Frontal cortex (tissue), 4 donors: ENCODE measurements around the gene SPON1. TPM values are rescaled to one million over a fixed set of nuclear protein-coding genes. Genes with fewer than 3 reads are reported as not detected.
"Not testable (repeated sequence)": the region's sequence is repeated elsewhere in the genome, so short reads cannot be mapped to it uniquely, and the experiment has no call there.

Experiments used
- DNase-seq, 2 donors: peaks; one replicate each; pipeline ENCODE4 v3.0.0; 2012; ENCODE audit warnings: low spot score in 2 of 2
- FAIRE-seq: peaks from 2 replicates; lab custom pipeline; 2012; peaks lifted over from hg19 to GRCh38; lab: Jason Lieb, UNC
- total RNA-seq: library from RNA; depleted of rRNA; stranded (reverse); fragments of >200 nt; gene quantifications from one replicate; pipeline ENCODE4 v1.2.3, GENCODE V29; 2014
- donor health status: control.
- donor health status: control.
- donor health status: control.

SPON1 gene
- total RNA-seq, 1 donor from 2014 or later = 33.4 TPM

DNA sequence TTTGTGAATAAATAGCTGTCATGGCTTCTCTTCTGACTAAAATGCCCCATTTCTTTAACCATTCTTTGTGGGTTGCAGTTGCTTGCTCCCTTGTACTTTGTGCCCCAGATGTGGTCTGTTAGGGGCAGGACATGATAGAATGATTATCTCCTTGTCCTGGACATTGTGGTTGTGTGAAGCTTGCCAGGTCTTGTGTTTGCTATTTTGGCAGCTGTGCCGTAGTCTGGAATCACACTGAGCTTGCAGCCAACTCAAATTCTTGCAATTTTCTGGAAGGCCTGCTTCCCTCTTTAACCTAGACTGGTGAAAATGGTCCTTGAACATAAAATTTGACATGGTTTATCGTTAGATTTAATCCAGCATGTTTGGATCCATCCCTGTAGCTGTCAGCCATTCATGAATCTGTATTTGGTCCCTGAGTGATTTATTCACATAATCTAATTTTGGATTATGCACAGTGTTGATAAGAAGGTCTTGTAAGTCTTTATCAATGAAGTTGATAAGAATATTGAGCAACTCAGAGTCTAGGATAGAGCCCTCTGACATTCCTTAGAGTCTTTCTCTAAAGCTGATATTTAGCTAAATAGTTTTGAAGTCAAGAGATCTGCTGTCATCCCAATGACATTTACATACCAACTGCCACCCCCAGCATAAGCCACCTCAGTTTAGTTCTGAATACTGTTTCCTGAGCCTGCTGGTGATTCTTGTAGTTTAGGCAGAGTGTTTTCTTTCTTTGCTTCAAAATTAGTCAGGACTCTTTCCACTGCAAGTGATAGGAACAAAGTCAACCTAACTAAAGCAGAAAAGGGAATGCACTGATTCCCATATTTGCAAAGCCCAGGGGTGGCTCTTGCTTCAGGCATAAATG lies 9.8 kb downstream of the SPON1 start:
- DNase-seq = no peak
- FAIRE-seq = no peak

DNA sequence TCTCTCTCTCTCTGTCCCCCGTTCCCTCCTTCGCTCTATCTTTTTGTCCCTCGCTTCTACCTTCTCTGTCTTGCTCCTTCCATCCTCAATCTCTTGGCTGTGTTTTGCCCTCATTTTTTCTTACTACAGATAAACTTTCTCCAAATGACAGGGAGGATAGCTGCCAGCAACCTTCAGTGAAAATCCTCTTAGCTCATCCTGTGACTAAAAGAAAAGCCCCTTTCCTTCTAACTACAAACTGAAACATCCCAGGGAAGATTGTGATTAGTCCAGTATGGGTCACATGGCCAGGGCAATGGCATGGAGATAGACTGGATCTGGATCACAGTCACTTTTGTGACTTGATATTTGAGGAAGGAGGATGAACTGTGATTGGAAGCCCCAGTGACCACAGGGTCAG lies 10.4 kb downstream of the SPON1 start:
- FAIRE-seq = no peak

DNA sequence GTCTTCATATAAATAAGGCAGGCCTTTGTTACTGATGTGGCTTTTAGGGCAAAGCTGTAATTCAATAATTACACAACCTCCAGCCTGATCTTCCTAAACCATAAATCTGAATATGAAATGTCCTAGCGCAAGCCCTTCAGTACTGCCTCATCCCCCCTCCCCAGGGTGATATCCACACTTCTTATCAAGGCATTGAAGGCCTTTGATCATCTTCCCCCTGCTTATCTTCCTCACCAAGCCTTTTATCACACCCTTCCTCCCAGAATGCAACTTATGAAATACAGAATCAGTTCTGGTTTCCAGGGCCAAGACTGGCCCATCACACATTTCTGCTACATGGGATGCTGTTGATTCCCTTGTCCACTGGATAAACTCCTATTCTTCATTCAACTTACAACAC lies 12.1 kb downstream of the SPON1 start:
- DNase-seq (no peak), FAIRE-seq (no peak)

More for the DNA sequence above, 10.4 kb downstream of the SPON1 start:
- DNase-seq = no peak

DNA sequence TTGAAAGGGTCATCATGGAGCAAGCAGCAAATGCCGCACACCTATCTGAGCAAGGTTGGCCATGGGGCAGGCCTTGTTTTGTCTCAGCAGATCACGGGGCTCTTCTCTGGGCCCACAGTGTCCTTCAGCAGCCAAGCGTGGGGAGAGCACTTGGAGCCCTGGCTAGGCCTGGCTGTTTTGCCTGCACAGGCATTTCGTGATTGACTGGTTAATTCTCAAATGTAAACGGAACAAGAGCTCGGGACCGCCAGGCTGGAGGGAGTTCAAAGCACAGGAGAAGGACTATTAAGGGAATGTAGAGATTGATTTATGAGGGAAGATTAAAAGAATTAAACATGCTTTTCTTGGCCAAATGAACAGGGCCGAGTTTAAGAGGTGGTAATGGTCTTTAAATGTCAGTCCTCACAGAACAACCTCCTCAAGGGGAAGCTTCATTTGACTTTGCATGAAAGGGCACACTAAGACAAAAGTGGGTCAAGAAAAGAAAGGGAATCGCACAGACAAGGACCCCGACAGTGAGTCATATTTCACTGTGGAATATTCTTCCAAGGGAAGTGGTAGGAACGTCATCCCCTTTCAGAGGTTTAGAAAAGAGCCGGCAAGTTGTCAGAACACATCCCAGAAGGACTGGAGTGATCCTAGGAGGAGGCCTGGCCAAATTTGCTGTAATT lies 20.7 kb downstream of the SPON1 start:
- no peak for FAIRE-seq
- DNase-seq = no peak

DNA sequence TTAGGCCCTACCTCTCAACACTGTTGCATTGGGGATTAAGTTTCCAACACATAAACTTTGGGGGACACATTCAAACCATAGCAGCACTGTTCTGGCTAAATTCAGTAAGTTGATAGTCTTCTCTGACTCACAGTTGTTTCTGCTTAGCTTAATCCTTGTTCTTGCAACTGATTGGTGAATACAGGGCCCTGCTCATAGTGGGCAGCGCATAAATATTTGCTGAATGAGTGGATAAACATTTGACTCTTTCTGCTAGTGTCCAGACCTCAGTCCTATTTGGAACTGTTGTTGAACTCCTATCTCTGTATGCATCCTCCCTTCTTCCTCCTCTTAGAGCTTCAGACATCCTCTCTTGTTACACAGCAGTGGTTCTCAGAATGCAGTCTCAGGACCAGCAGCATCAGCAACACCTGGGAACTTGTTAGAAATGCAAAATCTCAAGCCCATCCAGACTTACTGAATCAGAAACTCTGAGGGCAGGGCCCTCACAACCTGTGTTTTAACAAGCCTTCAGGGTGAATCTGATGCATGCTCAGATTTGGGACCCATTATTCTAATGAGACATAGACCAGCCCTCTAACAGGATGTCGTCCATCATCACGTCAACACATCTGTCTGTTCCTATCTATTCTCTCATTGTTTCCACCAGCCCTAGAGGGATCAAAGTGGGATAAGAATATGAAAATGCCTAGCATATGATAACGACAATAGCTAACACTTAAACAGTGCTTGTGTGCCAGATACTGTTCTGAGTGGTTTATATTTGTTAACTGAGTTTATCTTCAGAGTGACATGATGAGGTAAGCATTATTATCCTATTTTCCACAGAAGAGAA lies 22.3 kb downstream of the SPON1 start:
- FAIRE-seq (no peak), DNase-seq (no peak)

DNA sequence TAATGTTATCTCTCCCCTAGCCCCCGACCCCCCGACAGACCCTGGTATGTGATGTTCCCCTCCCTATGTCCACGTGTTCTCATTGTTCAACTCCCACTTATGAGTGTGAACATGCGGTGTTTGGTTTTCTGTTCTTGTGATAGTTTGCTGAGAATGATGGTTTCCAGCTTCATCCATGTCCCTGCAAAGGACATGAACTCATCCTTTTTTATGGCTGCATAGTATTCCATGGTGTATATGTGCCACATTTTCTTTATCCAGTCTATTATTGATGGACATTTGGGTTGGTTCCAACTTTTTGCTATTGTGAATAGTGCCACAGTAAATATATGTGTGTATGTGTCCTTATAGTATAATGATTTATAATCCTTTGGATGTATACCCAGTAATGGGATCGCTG lies 24.2 kb downstream of the SPON1 start:
- DNase-seq, FAIRE-seq: not testable (repeated sequence)

DNA sequence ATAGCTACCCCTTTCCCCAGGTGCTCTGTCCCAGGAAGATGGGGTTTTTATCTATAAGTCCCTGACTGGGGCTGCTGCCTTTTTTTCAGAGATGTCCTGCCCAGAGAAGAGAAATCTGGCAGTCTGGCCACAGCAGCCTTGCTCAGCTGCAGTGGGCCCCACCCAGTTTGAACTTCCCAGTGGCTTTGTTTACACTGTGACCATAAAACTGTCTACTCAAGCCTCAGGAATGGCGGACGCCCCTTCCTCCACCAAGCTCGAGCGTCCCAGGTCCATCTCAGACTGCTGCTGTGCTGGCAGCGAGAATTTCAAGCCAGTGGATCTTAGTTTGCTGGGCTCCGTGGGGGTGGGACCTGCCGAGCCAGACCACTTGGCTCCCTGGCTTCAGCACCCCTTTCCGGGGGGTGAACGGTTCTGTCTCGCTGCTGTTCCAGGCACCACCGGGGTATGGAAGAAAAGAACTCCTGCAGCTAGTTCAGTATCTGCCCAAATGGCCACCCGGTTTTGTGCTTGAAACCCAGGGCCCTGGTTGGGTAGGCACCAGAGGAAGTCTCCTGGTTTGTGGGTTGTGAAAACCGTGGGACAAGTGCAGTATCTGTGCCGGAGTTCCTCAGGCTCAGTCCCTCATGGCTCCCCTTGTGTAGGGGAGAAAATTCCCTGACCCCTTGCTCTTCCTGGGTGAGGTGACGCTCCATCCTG lies 29.8 kb downstream of the SPON1 start:
- FAIRE-seq, DNase-seq: not testable (repeated sequence)

DNA sequence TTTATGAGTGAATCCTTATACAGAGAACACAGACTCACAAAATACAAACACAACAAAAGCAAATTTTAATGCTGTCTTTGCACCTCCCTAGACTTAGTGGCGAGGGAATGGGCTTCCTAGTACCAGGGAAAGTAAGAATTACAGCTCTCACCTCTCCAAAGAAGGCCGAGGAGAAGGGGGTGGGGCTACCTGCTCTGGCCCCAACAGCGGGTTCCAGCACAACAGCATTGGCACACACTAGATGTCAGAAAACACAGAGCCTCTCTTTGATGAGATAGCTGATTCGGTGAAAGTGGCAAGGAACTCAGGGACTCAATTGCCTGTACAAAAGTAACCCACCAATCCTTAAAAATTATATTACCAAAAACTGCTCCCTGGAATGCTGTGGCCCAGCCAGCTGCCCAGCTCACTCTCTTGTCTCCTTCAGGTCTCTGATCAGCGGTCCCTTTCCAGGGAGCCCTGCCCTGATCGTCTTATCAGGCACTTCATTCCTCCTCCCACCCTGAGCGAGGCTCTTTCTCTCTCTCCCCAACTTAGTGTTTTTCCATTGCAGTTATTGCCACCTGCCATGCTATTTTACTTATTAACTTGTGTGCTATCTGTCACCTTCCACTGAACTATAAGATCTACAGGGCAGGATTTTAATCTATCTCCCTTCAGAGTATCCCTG lies 30.7 kb downstream of the SPON1 start:
- no peak for FAIRE-seq
- no peak for DNase-seq

DNA sequence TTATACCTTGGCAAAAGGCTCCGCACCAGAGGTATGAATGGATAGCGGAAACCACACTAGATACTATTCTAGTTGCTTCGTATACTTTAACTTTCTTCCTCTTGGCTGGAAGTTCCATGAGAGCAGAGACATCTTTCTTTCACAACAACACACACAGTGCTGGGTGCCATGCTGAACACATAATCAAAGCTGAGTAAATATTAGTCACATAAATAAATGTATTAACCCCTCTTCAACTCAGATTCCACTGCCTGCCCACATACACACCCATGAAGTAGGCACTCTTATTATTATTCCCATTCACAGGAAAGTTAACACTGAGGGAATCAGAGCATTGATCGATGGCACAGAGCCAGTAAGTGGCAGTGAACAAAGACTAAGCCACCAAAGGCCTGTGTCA lies 35.4 kb downstream of the SPON1 start:
- DNase-seq (no peak), FAIRE-seq (no peak)

DNA sequence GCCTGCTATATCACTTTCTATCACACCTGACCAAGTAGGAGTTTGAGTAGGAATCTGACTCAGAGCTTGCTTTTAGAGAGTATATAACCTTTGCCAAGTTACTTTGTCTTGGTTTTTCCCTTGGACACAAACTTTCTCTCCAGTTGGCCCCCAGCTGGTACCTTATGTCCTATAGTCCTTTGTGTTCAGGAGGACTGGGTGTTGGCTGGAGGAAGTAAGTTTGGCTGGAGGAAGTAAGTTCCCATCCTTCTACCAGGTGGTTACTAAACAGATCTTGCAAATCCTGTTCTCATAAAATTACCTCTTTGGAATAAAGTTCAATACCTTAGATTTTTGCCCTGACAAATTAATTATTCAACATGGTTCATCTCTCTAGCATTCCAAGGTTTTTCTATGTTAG lies 37.2 kb downstream of the SPON1 start:
- FAIRE-seq (no peak), DNase-seq (no peak)

DNA sequence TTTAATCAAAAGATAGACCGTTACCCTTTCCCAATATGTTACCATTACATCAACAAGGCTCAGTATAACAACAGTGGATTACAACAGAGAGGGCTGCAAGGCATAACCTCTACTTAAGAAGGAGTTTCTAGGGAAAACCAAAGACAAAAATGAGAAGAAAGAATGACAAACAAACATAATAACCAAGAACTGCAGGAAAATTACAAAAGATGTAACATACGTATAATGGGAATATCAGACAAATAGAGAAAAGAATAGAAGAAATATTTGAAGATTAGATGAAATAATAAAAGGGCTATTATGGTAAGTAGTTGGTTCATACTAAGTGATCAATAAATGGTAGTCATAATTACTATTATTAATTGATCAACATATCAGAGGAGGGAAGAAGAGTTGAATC lies 39.1 kb downstream of the SPON1 start:
- DNase-seq = no peak
- no peak for FAIRE-seq

DNA sequence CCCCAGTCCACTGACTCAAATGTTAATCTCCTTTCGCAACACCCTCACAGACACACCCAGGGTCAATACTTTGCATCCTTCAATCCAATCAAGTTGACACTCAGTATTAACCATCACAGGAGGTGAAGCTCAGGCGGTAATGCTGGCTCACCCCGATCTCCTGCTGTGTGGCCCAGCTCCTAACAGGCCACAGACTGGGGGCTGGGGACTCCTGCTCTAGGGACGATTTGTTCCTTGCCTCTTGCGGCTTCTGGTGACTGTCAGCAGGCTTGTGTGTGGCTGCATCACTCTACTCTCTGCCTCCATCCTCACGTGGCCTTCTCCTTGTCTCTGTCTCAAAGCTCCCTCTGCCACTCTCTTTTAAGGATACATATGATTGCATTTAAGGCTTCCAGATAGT lies 45.0 kb downstream of the SPON1 start:
- DNase-seq (no peak), FAIRE-seq (no peak)

DNA sequence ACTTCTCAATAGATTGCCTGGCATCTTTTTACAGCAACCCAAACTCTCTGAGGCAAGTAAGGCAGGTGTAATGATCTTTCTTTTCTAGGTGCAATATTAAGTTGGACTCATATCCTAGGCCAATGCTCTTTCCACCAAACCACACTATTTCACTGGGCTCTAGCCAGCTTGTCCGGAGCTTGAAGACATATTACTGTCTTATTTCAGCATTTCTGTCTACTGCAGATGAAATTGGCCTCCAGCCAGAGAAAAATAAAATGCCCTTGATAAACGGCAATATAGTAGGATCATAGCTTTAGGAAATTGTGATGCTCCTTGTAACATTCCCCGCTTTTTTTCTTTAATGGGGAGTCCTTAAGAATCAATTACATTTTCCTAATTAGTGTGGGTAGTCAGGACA lies 48.1 kb downstream of the SPON1 start:
- DNase-seq = no peak
- FAIRE-seq = no peak

DNA sequence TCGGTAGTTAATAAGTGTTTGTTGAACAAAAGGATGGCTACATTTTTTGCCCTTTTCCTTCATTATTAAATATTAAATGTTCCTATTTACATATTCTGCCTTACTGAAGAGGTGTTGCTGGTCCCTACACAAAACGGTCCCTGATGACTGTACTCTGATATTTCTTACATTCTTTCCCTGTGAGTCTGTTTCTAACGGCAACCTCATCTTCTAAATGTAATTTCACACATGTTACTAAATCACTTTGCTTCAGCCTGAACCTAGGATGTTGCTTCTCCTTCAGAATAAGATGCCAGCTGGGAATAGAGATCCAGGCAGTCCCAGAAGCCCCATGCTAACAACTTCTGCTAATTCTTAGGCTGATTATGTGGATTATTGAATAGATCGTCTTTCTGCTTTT lies 50.3 kb downstream of the SPON1 start:
- DNase-seq = no peak
- no peak for FAIRE-seq

DNA sequence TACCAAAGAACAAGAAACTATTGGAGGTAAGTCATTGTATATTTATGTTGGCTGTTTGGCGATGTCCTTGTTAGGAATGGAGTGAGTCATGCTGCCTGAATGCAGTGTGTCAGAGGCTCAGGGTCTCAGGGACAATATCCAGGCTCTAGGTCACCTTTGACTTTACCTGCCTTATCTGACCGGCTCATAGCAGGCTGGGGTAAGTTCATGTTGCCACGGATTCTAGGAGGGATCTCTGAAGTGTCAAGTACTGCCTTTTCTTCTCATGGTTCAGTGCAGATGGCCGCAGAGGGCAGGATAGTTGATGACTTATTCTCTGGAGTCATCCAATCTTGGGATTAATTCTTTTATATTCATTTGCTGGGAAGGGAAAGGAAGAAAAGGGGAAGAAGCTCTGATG lies 53.2 kb downstream of the SPON1 start:
- no peak for FAIRE-seq
- no peak for DNase-seq

DNA sequence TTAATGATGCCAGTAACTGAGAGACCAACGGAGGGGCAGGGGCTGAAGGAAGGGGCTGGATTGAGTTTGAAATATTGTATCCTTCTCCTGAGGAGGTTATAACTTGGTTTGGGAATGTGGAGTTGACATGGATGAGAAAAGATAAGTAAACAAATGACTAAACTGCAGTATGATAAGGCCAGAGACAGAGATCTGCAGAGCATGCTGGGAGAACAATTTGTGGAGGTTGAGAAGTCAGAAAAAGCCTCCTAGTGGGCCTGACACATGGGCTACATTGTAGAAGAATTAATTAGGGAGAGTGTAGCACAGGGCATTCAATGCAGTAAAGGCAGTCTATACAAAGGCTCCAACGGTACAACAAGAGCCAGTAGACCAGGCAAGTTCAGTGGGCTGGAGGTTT lies 55.9 kb downstream of the SPON1 start:
- FAIRE-seq (no peak), DNase-seq (no peak)

DNA sequence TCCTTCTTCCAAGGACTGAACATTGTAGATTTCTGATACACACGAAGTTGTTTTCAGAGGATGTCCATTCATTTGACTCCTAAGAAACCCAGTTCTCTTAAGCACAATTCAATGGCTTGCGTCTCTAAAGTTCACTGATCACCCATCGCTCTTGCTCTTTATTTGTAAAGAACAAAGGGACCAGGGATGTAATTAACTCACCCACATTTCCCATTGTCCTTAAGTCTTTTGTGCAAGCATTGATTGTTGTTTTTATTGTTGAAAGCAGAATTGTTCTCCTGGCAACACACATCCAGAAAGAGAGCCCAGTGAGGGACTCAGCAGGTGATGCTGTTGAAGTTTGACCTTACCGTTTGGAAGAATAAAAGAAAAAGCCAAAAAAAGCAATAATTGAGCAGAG lies 59.2 kb downstream of the SPON1 start:
- no peak for DNase-seq

DNA sequence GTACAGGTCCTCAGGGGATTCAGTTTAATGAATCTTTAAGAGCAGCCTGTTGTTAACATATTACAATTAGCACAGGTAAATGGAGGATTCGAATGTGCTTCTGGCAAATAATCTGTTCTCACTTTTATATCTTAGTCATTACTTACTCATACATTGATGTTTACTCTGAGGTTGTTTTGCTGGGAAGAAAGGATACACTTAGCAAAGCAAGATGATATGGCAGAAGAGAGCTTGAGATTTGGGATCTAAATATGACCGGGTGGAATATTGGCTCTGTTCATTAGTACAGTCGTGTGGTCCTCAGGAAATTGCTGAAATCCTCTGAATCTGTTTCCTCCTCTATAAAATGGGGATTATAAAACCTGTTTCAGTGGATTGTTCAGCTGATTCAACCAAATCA lies 59.7 kb downstream of the SPON1 start:
- no peak for FAIRE-seq
- DNase-seq = no peak

More for the DNA sequence above, 59.2 kb downstream of the SPON1 start:
- no peak for FAIRE-seq

DNA sequence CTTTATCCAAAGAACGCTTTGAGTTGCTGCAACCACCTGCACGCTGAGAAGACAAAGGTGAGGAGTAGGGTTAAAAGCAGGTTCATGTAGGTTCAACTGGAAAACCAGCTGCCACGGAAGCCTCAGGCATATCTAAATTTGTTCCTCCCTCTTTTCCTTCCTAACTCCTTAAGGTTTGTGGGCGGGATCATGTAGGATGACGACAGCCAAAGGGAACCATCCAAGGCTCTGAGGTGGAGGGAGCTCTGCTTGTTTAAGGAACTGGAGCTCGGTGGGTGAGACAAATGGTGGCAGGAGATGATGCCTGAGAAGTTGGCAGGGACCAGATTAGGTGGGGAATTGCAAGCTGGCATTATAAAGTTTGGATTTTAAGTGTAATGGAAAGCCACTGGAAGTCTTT lies 60.3 kb downstream of the SPON1 start:
- no peak for FAIRE-seq
- no peak for DNase-seq
